Eye (tissue), 1 donor: ENCODE measurements around the gene ADGRB2.
A peak's percentile ranks its signal among the peaks of the same experiment; 100 is the strongest.

ENCODE experiments used
- DNase-seq: peaks from one replicate; pipeline ENCODE4 v3.0.0-alpha.2; 2015

Gene ADGRB2

DNA sequence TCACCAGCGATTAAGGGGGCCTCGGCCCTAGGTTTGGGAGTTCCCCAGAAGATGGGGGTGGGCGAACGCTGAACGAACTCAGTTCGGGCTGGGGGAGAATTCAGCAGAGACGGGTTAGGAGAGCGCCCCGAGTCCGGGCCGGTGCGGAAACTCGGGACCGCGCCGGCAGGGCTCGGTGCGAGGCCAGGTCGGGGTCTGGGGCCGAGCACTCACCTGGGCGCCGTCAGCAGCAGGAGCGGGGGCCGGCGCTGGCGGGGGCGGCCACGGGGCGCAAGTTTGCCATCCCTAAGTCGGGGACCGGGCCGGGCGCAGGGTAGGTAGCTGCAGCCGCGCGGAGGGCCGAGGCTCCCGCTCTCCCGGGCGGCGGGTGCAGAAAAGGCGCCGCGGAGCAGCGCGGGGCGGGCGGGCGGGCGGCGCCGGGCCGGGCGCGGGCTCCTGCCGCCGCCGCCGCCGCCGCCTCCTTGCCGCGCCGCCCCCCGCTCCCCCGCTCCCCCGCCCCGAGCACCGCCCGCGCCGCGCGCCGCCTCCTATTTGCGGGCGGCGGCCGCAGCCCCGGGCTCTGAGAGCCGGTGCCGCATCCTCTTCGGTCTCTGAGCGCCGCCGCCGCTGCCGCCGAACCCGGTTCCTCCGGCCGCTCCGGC, 349 bp downstream of the ADGRB2 start:
- DNase-seq, result no peak

DNA sequence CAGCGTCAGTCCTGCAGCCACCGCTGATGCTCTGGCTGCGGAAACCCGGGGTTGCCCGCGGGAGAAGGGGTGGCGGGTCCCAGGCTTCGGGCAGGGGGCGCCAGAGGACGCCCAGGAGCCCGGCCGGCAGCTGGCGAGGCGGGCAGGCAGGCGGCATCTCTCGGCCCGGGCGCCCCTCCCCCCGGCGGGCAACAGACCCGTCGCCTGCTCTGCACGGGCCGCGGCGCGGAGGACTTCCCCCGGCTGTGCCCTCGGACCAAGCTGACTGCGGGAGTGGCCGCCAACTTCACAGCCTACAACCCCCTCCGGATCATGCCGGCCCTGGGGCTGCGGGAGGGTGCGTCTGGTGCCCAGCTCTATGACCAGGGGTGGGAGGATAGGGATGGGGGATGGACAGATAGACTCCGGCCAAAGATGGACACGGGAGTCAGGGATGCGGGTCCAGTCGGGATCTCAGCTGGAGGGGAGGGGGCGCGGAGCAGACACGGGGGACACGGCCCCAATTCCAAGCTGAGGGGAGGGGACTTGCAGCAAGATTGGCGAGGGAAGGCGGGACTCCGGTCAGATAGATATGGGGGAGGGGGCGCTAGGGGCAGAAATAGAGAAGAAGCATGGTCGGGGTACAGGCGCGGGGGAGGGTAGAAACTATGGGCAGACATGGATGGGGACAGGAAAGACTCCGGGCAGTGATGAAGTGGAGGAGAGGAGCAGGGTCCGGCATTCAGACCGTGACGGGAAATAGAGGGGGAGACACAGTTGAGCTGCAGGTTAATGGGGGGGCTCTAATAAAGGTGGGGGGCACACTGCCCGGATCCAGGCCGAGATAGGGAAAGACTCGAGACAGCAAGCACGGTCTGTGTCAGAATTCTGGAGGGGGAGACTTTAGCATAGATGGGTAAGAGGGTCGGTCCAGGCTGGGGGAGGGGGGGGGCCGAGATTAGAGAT, 1.1 kb downstream of the ADGRB2 start:
- DNase-seq, result peak; percentile 92

DNA sequence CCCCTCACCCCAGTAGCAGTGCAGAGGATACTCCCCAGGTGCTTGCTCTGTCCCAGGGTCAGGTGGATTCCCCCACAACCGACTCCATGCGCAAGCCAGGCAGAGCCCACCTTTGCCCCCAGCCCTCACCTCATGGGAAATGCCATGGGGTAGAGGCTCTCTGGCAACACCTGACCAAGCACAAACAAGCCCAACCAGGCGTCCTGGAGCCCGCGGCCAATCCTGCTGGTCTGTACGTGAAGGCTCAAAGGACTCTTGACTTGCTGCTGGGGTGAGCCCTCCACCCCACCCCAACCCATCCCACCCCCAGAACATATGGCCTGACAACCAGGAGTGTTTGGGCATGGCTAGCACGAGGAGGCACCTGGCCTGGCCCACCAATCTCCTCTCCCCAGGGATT, 1.8 kb downstream of the ADGRB2 start:
- no peak for DNase-seq

DNA sequence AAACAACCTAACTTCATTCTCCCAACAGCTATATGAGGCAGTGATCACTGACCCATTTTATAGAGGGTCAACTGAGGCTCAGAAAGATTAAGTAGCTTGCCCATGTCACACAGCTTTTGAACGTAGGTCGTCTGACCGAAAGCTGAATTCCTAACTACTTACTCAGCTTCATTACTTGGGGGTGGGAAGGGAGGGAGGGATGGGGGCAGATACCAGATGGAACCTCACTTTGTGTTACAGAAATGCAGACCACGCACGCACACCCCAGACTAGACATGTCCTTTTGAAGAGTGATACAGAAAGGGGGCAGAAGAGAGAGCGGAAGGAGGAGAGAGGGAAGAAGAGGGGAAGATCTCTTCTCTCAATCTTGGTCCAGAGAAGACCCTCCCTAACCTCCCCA, 2.3 kb downstream of the ADGRB2 start:
- no peak for DNase-seq

DNA sequence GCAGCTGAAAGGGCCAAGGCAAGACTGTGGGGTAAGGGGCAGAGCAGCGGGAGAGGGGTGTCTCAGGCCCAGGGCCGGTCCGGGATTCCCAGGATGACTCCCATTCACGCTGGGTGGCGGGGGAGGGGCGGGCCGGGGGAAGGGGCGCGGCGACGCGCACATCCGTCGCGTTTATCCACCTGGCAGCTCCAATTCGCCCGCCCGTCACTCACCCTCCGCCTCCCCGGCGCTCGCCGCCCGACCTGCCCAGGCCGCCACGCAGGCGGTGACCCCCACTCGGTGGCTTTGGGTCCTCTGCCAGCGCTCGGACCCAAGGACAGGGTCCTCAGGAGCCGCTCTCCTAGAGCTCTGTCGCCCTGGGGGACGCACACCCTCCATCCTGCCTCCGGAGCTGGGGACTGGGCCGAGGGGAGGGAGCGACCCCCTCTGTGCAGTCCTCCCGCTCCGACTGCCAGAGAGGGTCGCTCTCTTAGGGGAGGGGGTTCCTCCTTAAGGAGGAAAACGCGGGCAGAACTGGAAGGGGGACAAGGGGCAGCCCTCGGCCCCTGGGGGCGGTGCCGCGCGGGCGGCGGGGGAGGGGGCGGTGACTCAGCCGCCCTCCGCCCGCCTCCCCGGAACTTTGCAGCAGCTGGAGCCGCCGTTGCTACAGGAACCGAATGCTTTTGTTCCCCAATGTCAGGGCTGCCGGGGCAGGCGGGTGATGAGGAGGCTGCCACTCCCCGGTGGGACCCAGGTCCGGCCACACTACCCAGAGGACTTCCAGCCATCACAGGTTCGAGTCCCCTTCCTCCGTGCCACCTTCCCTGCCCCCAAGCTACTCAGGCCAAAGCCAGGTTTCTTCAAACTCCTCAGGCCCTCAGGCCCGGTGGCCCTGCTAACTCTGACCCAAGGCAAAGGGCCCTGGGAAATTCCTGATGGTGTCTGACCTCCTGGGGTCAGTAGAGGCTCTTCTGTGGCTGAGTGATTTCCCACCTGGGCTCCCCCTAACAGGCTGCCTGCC, 3.4 kb downstream of the ADGRB2 start:
- peak; percentile 90 for DNase-seq

DNA sequence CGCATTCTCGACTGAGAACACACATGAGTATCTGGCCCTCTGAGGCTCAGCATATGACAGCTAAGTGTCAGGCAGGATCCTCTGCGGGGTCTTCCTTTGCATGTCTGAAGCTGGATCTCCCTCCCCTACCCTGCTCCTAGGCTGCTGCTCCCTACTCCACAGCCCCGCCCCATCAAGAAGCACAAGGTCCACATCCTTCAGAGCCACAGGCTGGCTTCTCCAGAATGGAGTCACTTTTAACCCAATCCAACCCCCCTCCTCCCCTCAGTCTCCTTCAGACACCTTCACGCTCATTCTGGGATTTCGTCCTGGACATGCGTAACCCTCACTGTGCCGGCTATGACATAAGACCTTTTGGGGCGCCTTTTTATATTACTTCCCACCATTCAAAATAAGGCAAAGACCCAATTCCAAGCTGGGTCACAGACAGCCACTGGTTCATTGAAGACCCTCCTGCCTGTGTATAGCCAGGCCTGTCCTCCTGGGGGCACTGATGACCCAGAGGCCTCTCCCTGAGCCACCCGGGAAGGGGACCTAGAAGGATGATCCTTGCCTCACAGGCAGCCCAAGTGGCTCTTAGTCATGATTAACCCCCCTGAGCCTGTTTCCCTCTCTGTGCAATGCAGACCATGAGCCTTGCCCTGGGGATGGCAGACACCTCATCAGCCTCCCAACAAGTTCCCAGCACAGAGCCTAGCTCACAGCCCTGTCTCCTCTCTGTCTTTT, 4.7 kb downstream of the ADGRB2 start:
- DNase-seq, result peak; percentile 67

DNA sequence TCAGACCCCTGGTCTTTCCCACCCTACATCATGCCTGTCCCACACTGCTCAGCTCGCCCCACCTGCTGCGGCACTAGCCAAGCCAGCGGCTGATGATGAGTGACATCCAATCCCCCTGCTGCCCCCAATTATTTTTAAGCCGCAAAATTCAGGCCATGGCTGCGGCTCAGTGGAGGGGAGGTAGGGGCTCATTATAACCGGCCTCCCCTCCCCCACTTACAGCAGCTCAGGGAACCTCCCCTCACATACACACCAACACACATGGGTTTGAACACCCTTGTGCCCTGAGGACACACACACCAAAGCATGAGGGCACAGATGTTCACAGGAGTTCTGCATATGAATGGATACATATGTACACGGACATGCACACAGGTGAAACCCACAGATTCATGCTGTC, 5.3 kb downstream of the ADGRB2 start:
- DNase-seq, result peak; percentile 79

DNA sequence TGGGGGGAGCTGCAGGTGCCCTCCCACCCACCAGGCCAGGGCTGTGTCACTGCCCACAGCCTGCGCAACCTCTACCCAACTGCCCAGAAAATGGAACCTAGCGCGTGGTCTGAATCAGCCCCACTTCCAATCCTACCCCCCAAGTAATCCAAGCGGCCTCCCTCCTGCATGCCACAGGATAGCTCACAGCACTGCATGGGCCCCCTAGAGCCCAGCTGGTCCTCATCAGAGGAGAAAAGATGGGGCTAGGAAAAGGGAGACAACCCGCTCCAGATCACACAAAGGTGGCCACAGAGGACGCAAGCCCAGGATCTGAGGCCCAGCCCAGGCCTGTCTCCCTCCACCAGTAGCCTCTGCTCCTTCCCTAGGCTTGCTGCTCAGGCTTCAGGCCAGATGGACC, 6.2 kb downstream of the ADGRB2 start:
- DNase-seq, result no peak

DNA sequence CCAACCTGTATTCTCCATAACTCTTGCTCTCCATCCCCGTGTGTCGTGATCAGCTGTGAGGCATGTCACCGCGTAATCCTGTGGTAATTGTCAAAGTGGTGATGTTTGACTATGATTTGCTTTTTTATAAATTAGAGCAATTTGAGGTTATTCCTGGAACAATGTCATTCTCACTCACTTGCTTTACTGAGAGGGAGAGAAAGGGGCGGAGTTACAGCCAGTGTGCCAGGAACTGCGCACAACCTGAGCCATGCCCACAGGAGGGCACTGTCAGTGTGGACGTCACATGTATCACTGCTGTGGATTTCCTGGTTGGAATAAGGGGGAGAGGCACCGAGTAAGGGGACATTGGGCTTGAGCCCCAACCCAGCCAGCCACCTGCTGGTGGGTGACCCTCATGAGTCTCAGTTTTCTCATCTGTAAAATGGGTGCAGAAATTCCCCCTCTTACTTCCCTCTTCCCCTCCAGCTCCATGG, 6.9 kb downstream of the ADGRB2 start:
- DNase-seq, result no peak

DNA sequence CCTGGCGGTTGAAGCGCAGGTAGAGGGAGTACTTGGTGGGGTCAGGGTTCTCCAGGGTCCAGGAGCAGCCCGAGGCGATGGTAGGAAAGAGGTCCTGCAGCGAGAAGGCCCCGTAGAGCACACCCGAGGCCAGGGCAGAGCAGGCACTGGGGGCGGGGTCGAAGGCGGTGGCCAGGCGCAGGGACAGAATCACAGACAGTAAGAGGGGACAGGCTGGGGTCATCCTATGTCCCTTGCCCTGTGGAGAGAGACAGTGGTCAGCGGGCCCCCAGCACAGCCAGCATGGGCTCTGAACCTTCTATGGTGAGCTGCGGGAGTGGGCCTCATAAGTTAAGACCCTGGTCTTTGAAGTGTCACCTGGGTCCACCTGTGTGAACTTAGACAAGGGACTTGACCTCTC, 7.6 kb downstream of the ADGRB2 start:
- no peak for DNase-seq

DNA sequence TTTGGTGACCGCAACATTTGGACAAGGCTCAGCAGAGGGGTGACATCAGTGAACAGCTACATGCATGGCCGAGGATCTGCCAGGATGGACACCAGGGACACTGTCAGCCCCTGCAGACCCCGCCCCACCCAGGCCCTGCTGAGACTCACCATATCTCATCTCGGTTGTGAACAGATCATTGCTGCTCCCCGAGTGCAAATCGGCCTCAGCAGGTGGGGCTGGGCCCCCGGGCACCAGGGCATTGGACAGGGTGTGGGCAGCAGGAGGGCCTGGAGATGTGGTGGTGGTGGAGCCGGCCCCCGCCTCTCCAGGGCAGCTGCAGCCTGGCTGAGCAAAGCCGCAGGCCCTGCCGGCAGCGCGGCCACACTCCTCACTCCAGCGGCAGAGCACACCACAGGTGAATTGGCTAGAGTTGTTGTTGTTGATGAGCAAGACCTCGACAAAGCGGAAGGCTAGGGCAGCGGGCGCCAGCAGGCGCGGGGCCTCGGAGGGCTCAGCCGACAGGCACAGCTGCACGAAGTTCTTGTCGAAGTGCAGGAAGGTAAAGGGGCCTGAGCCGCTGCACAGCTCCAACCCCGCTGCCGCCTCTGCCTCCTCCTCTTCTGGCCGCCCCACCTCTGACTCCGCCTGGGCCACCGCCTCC, 8.2 kb downstream of the ADGRB2 start:
- no peak for DNase-seq

DNA sequence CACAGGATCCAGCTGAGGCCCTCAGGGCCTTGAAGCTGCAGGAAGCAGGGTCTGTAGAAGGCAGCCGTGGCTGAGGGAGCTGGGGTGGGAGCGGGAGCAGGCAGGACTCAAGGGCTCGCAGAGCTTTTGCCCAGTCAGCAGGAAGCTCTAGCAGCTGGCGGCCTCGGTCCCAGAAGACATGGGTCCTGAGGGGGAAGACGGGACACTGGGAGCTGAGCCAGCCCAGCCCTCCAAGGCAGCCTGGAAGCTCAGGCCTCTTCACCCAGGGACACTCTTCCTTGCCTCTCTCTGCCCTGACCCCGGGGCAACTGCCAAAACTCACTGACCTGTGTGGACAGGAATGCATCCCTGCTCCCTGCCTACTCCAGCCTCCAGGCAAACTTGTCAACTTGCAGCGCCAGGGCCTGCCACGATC, 8.9 kb downstream of the ADGRB2 start:
- DNase-seq, result no peak

DNA sequence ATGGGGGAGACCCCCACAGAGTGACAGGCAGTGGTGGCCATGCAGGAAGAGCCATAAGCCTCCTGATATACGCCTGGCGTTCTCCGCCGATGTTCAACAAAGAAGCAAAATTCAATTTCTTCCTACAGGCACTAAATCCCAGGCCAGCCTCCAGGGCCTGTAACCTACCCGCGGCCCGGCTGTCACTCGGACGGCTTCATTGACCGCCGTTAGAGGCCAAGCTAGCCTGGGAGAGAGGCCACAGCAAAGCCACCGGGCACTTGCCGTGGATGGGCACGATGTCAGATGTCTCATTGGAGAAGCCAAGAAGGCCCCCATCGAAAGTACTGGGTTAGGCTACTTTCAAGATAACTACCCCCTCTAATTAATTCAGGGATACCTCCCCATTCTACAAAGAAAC, 9.7 kb downstream of the ADGRB2 start:
- DNase-seq, result no peak

DNA sequence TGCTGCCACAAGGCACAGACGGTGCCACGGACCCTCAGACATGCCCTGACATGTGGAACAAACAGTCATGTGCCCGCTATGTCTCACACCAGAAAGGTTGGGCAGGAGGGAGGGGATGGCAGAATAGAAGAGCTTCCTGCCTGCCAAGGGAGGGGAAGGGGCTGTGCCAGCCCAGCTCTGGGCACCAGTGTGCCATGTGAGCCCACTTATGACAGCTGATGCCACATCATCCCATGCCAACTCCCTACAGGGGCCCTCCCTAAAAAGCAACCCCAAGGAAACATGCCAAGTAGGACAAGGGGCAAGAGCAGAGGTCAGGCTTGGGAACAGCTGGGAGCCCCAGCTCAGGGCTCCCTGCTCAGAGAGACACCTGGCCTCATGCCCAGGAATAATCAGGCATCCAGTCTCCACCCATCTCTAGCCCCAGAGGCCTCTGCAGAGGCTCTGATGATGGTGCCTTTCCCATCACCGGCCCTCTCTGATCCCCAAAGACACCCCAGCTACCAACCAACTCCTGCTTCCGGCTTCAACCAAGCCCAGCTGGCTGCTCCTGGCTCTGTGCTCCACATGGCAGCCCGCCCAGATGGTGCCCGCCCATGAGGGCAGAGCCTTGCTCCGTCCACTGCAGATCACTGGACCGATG, 10.3 kb downstream of the ADGRB2 start:
- no peak for DNase-seq

DNA sequence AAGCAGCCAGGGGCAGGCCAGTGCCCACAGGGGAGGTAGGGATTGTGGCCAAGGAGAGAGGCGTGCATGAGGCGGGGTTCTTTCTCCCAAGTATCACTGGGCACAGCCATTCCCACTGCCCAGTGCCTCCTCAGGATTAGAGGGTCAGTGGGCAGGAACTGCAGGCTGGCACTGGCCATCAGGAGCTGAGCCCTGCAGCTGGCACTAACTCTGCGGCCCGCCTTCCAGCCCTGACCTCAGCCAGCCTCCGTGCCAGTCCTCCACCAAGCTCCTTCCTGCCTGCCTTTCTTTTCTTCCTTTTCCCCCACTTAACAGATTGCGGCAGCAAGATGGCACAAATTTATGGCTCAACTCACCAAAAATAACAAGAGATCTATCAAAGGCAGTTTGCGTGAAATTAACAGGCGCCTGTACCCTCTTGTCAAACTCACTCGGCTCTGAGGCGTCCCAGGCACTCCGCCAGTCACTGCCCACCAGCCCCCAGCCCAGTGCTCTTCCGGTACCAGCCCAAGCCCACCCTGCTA, 11.1 kb downstream of the ADGRB2 start:
- no peak for DNase-seq

DNA sequence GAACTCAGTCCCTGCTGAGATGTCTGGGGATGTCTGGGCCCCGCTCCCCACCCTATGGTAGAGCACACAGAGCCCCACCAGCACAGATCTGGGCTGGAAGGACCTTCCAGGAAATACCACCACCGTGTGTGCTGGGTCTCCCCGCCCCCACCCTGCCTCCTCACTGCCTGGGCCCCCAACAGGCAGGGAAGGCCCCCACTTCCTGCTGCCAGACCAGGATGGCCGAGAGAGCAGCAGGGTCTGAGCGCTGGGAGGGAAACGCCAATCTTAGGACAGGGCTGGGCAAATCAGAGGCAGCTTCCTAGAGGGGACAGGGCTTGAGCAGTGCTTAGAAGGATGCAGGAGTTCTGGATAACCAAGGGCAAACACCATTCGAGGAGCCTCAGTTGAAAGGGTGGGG, 11.9 kb downstream of the ADGRB2 start:
- DNase-seq, result no peak

DNA sequence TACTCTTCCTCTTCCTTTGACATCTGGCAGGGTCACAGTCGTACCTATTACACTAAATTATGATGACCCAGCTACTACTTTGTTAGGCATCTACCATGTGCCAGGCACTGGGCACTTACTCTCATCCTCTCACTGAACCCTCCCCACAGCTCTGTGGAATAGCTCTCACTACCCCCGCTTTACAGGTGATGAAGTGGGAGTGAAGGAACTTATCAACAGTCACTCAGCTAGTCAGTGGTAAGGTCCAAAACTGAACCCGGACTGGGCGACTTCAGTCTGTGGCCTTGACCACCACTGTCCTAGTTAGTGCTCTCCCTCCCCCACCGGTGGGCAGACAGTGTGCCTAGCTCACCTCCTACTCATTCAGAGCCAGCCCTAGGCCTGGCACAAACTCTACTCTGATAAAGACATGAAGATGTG, 12.3 kb downstream of the ADGRB2 start:
- no peak for DNase-seq

DNA sequence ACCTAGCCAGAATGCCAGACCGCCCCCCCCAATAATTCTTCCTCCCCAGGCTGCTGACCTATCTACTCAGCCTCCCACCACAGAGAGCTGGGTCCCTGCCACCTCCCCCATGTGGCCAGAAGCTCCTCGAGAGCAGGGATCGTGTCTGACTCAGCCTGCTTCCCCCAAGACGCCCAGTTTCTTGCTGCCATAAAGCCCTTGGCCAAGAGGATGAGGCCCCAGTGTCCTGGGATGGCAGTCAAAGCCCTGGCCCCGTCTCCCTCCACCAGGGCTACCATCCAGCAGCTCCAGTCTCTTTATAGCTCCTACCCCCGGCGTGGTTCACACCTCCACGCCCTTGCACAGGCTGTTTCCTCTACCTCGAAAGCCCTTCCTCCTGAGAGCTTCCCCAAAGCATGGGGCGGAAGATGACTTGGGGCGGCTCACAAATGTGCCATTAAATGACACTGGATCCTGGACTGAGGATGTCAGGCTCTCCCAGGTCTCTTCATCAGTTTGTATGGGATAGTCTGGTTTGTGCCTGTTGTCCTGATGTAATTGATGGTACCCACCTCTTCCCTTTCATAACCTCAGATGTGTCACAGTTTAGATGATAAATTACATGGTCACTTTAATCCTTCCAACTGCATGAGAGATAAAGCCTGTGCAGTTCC, 13.2 kb downstream of the ADGRB2 start:
- no peak for DNase-seq

DNA sequence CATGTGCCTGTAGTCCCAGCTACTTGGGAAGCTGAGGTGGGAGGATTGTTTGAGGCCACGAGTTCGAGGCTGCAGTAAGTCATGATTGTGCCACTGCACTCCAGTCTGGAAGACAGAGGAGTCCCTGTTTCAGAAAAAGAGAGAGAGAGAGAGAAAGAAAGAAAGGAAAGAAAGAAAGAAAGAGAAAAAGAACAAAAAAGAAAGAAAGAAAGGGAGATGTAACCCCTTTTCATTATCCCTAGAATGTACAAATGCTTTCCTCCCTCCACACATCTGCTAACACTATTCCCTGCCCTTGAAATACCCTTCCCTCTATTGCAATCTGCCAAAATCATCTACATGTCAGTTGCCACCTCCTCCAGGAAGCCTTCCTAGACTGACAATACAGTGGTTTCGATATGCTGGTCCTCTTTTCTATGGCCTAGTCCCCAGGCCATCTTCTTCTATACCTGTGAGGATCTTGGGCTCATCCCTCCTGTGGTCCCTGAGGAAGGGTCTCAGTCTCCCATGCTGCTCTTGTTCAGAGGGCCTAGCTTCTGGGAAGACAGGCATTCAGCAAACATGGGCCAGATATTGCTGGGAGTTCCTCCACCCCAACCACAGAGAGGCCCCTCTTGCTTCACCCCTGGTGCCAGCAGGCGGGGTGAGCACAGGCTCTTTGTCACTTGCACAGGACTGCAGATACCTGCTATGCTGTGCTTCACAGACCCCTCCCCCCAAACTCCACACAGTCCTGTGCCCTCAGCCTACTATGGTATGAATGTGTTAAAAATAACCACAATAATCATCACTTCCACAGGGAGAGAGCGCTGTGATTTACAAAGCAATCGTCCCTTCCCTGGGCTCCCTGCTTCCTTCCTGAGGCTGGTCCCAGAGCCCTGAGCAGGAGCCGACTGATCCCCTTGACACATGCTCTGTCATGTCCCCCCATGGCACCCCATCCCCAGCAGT, 14.1 kb downstream of the ADGRB2 start:
- no peak for DNase-seq
